ENCODE results near the gene PGS1. TPM values are rescaled to one million over a fixed set of nuclear protein-coding genes. Genes with fewer than 3 reads are reported as not detected.

The PGS1 gene
- total and polyA plus RNA-seq, 2 of the 8 experiments (the other 6 are each of a cell fraction or from before 2014, with no cell fraction given), result 46.7 to 60.0 TPM

DNA sequence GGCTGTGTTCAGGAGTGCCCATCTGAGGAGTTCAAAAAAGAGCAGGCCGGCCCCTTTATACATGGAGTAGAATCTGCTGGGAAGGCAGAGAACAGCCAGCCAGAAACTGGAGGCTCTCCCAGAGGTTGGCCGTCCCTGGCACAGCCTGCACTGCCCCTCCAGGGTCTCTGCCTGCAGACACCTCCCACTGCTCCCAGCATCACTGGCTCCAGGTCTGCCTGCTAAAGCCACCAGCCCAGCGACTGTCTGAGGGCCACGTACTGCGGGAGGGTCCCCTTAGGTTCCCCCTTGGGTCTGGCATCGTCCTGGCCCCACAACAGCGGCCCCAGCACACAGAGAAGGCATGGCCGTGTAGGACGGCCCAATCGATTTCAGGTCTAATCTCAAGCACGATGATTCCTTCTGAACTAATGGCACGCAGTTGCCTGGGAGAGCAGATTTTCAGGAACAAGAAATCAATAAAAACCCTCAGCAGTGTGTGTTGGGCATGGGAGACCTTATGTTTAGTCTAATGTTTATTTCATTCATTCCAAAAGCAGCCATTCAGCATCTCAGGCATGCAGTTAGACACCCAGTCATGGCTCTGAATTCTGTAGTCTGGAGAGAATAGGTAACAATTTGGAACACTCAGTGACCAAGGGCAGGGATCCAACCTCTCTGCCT is 95.6 kb downstream of the PGS1 start (continued):
- TF ChIP-seq KDM1A (IDR thresholded peaks at IDR 0.05; ENCODE audit: borderline replicate concordance, low read length) (no peak), TBP (IDR thresholded peaks at IDR 0.05; ENCODE audit: low read depth, low read length) (no peak), FOSL1 (IDR thresholded peaks at IDR 0.05; ENCODE audit: insufficient read depth, low read depth, low read length) (no peak)
- TF ChIP-seq, protein P1, sequence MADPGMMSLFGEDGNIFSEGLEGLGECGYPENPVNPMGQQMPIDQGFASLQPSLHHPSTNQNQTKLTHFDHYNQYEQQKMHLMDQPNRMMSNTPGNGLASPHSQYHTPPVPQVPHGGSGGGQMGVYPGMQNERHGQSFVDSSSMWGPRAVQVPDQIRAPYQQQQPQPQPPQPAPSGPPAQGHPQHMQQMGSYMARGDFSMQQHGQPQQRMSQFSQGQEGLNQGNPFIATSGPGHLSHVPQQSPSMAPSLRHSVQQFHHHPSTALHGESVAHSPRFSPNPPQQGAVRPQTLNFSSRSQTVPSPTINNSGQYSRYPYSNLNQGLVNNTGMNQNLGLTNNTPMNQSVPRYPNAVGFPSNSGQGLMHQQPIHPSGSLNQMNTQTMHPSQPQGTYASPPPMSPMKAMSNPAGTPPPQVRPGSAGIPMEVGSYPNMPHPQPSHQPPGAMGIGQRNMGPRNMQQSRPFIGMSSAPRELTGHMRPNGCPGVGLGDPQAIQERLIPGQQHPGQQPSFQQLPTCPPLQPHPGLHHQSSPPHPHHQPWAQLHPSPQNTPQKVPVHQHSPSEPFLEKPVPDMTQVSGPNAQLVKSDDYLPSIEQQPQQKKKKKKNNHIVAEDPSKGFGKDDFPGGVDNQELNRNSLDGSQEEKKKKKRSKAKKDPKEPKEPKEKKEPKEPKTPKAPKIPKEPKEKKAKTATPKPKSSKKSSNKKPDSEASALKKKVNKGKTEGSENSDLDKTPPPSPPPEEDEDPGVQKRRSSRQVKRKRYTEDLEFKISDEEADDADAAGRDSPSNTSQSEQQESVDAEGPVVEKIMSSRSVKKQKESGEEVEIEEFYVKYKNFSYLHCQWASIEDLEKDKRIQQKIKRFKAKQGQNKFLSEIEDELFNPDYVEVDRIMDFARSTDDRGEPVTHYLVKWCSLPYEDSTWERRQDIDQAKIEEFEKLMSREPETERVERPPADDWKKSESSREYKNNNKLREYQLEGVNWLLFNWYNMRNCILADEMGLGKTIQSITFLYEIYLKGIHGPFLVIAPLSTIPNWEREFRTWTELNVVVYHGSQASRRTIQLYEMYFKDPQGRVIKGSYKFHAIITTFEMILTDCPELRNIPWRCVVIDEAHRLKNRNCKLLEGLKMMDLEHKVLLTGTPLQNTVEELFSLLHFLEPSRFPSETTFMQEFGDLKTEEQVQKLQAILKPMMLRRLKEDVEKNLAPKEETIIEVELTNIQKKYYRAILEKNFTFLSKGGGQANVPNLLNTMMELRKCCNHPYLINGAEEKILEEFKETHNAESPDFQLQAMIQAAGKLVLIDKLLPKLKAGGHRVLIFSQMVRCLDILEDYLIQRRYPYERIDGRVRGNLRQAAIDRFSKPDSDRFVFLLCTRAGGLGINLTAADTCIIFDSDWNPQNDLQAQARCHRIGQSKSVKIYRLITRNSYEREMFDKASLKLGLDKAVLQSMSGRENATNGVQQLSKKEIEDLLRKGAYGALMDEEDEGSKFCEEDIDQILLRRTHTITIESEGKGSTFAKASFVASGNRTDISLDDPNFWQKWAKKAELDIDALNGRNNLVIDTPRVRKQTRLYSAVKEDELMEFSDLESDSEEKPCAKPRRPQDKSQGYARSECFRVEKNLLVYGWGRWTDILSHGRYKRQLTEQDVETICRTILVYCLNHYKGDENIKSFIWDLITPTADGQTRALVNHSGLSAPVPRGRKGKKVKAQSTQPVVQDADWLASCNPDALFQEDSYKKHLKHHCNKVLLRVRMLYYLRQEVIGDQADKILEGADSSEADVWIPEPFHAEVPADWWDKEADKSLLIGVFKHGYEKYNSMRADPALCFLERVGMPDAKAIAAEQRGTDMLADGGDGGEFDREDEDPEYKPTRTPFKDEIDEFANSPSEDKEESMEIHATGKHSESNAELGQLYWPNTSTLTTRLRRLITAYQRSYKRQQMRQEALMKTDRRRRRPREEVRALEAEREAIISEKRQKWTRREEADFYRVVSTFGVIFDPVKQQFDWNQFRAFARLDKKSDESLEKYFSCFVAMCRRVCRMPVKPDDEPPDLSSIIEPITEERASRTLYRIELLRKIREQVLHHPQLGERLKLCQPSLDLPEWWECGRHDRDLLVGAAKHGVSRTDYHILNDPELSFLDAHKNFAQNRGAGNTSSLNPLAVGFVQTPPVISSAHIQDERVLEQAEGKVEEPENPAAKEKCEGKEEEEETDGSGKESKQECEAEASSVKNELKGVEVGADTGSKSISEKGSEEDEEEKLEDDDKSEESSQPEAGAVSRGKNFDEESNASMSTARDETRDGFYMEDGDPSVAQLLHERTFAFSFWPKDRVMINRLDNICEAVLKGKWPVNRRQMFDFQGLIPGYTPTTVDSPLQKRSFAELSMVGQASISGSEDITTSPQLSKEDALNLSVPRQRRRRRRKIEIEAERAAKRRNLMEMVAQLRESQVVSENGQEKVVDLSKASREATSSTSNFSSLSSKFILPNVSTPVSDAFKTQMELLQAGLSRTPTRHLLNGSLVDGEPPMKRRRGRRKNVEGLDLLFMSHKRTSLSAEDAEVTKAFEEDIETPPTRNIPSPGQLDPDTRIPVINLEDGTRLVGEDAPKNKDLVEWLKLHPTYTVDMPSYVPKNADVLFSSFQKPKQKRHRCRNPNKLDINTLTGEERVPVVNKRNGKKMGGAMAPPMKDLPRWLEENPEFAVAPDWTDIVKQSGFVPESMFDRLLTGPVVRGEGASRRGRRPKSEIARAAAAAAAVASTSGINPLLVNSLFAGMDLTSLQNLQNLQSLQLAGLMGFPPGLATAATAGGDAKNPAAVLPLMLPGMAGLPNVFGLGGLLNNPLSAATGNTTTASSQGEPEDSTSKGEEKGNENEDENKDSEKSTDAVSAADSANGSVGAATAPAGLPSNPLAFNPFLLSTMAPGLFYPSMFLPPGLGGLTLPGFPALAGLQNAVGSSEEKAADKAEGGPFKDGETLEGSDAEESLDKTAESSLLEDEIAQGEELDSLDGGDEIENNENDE (IDR thresholded peaks at IDR 0.05; ENCODE audit: insufficient replicate concordance, low read length), result no peak
